Myocyte (in vitro differentiated cells): ENCODE data around the gene CACUL1. TPM values are rescaled to one million over a fixed set of nuclear protein-coding genes. Genes with fewer than 3 reads are reported as not detected.
A peak's percentile ranks its signal among the peaks of the same experiment; 100 is the strongest.
"Not testable (repeated sequence)": the region's sequence is repeated elsewhere in the genome, so short reads cannot be mapped to it uniquely, and the experiment has no call there.

ENCODE experiments used
- DNase-seq: peaks from one replicate; pipeline ENCODE4 v3.0.0-alpha.2; 2012; ENCODE audit warnings: low read depth
- total RNA-seq: library from RNA; depleted of rRNA; stranded (reverse); fragments of >200 nt; gene quantifications from 2 replicates; pipeline ENCODE4 v1.2.3, GENCODE V29; 2014

Gene CACUL1
- total RNA-seq, 1 donor from 2014 or later, result 42.4 TPM

GRCh38 chr10:118768041-118768919, 13.5 kb upstream of the CACUL1 start:
- no peak for DNase-seq

- no peak for DNase-seq
Observed at GRCh38 chr10:118767297-118768040, 12.7 kb upstream of the CACUL1 start.

GRCh38 chr10:118764195-118764594, 9.4 kb upstream of the CACUL1 start:
- DNase-seq, result no peak

- peak; percentile 34 for DNase-seq
Observed at GRCh38 chr10:118763202-118763988, 8.6 kb upstream of the CACUL1 start.

DNA sequence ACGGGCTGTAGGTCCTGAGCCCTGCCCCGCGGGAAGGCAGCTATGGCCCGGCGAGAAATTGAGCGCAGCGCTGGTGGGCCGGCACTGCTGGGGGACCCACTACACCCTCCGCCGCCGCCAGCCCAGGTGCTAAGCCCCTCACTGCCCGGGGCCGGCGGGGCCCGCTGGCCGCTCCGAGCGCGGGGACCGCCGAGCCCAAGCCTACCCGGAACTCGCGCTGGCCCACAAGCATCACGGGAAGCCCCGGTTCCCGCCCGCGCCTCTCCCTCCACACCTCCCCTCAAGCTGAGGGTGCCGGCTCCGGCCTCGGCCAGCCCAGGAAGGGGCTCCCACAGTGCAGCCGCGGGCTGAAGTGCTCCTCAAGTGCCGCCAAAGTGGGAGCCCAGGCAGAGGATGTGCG, 5.5 kb upstream of the CACUL1 start:
- DNase-seq, result no peak

DNA sequence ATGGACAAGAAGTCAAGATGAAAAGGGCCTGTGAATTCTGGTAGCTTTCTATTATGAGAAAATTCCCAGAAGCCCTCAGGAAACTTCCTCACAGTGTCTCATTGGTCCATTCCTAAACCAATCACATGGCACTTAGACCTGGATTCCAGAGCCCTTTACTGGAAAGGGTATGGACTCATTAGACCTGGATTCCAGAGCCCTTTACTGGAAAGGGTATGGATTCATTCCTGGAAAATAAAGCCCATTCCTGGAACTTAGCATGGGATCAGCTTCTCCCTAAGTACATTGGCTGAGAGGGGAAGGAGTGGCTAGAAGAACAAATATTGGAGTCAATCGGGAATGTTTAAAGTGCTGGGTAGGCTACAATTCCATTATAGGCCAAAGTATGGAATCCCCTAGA, 3.7 kb upstream of the CACUL1 start:
- no peak for DNase-seq

DNA sequence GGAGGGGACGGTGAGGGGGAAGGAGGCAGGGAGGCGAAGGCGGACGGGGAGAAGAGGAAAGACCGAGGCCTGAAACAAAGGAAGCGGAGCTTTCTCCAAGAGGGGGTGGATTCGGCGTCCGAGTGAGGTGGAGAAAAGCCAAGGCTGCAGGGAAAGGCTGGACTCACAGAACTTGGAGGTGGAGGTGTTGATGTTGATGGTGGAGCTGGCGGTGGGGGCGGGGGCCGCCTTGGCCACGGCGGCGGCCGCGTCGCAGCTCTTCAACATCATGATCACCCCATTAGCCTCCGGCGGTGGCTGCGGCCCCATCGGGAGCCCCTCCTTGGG, 578 bp downstream of the CACUL1 start:
- no peak for DNase-seq

DNA sequence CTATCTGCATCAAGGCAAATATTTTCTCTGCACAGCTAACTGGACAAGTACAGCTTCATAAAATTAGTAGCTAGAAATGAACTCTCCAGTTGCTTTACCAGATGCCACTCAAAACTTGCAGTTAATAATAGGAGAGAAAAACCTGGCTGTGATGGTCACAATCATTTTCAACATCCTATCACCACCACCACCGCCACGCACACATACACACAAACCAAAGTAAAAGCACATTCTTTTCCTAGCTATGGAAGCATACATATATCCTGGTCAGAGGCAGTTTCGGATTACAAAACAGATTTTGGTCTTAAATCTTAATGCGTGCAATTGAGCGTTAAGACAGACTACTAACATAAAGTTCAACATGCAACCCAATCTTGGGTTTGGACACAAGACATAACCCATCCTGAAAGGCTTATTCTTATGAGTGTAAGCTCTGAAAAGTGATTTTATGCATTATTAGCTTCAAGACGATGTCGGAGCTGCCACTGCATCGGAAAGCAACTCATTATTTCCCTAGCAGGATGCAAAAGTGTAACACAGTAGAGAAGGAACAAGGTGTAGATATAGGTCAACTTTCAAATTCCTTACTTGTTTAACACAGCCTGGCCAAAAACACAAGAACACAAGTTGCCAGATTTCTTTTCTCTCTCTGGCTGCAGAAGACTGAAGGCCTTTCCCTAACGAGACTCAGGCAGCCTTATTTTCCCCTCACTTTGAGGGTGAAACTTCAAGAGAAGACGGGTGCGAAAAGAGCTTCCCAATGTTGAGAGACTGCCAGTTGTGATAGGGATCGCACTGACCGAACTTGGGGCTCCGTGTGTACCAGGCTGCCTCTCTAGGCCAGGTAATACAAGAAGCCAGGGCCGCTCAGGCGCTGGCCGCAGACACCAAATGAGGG, 1.2 kb downstream of the CACUL1 start:
- DNase-seq, result peak; percentile 47

DNA sequence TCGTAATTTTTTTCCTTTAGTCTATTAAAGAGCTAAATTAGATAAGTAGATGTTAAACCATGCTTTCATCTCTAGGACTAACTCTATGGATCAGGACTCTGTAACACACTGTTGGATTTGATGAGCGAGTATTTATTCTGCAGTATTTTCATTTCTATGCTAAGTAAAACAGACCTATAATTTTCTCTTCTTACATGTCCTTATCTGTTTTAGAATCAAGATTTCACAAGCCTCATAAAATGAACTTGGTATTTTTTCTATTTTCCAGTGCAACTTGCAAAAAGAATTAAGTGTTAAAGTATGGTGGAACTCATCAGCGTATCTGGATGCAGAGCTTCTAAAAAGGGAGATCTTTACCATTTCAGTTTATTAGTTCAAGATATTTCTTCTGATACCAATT, 2.4 kb downstream of the CACUL1 start:
- DNase-seq, result no peak

DNA sequence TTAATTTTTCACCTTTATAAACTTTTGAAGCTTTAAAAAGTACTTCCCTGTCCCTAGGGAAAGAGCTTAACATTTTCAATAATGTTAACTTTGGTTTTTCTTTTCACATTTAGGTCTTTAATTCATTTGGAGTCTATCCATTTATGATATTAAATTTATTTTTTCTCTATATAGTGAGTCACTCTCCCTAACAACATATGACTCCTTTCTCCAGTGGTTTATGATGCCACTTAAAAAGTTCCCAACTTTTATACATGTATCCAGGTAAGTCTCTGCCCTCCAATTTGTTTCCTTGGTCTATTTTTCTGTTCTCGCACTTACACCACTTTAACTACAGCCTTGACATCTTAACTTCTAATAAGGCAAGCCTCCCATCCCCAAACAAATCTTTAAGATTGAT, 3.5 kb downstream of the CACUL1 start:
- no peak for DNase-seq

DNA sequence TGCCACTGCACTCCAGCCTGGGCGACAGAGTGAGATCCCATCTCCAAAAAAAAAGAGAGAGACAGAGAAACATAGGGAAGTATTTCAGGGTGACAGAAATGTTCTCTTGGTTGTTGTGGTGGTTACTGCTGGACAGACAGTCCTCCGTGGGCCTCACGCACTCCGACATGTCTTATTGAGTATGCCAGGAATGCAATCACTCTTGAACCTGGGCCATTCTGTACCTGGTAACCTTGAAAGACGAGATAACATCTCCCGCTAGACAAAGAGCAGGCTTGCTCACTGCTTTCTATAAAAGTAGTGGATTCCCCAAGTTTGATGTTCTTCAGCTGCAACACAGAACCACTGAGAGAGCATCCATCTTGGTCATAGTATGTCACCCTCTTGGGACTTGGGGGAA, 6.7 kb downstream of the CACUL1 start:
- no peak for DNase-seq

DNA sequence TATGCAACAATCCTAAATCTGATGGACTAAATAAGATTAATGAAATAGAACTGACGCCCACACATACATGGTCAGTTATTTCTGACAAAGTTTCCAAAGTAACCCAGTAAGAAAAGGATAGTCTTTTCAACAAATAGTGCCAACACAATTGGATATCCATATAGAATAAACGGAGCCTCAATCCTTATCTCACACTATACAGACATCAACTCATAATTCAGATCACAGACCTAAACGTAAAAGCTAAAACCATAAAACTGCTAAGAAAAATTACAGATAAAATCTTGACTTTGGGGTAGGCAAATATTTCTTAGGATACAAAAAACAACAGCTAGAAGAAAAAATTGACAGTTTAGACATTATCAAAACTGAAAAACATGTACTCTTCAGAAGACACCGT, 8.5 kb downstream of the CACUL1 start:
- no peak for DNase-seq

DNA sequence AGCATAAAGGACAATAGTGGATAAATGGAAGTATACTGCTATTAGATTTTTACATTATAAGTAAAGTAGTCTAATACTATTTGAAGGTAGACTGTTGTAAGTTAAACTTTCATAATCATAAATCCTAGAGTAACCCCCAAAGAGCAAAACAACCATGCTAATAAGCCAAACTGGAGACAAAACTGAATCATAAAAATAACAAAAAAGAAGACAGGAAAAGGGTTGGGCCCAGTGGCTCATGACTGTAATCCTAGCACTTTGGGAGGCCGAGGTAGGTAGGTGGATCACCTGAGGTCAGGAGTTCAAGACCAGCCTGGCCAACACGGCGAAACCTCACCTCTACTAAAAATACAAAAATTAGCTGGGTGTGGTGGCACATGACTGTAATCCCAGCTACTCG, 9.7 kb downstream of the CACUL1 start:
- no peak for DNase-seq

DNA sequence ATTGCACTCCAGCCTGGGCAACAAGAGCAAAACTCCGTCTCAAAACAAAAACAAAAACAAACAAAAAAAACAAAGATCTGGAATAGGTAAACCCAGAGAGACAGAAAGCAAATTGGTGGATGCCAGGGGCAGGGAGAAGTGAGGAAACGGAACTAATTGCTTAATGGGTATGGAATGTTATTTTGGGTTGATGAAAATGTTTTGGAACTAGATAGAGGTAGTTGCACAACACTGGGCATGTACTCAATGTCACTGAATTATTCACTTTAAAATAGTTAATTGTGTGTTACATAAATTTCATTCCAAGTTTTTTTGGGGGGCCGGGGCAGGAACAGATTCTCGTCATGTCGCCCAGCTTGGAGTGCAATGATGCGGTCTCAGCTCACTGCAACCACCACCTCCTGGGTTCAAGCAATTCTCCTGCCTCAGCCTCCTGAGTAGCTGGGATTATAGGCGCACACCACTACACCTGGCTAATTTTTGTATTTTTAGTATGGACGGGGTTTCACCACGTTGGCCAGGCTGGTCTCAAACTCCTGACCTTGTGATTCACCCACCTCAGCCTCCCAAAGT, 10.3 kb downstream of the CACUL1 start:
- DNase-seq, result not testable (repeated sequence)

DNA sequence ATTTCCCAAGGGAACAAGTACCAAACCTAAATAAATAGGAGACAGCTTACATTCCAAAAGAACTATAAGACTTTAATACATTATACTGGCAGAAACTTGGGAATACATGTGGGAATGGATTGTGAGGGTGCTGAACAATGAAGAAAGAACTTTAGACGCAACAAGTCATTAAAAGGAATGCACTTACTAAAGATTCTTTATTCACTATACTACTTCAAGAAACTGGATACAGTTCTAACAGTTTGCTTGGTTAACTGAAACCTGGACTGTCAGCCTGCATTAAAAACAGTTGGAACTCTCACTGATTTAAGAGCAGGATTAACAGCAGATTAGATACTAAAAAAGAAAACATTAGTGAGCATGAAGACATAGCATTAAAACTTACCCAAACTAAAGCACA, 12.0 kb downstream of the CACUL1 start:
- no peak for DNase-seq

DNA sequence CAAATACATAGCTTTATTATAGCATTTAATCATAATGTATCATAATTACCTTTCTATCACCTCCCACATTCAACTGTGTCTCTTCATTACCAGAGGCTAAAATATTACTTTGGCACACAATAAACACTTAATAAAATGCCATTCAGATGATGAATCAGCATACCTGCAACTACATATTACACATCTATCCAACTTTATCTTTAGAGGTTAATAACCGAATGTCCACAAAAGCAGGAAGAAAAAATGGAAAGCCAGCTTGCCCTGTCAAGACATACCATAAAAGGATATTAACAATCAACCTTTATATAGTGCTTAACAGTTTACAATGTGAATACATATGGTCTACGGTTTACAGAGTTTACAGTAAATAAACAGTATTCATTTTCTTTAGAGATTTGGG, 12.7 kb downstream of the CACUL1 start:
- DNase-seq, result no peak

DNA sequence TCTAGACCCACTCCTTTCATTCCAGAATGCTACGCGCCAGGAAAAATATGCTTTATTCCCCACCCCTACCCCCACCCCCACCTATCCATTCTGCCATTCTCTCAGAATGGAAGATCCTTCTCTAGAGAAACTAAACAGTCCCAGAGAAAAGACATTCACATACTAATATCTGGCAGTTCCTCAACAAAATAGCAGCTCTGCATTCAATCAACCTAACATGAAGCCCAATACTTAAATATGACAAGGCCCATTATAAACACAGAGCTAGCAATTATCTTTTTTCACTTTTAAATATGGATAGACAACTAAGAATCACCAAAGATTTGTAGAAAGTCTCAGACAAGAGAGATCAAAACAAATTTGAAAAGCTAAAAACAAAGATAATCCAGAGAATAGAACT, 16.4 kb downstream of the CACUL1 start:
- DNase-seq, result no peak

DNA sequence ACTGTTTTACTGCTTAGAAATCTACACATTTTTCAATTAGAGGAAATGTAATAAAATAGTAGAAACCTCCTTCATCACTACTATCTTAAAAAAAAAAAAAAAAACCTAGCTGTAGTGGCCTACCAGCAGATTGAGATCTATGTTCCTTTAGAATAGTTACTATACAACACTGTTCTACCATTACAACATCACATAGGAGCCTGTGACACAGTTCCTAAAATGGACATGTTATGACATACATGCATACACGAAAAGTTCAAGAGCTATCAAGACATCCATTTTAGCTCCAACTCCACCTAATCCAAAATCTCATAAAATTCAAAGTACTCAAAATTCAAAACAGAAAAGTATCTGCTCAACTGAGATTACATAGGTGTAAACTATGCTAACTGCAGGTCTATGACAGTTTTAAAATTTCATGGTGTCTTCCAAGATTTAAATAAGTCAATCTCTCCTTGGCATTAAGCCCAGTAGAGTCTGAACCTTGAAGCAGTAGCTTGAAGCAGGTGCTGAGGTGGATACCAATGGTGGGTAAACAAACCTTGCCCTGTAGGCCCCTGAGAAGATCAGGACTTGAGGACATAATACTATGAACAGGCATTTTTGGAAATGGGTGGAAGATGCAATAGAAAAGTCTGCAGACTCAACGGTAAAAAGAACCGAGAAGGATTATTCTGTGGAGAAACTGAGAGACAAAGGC, 17.0 kb downstream of the CACUL1 start:
- no peak for DNase-seq

DNA sequence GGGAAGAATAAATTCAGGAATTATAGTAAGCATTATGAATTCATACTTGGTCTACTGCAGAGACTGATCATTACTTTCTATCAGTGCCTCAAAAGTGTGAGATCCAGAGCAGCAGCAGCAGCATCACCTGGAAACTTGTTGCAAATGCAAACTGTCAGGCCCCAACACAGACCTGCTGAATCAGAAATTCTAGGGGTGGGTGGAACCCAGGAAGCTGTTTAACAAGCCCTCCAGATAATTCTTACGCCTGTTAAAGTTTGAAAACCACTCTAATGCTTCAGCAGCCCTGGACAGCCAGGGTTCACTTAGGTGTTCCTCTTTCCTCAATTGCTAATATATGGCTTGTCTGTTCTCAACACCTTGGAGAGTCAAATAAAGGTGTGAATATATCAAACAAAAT, 19.5 kb downstream of the CACUL1 start:
- DNase-seq, result no peak

DNA sequence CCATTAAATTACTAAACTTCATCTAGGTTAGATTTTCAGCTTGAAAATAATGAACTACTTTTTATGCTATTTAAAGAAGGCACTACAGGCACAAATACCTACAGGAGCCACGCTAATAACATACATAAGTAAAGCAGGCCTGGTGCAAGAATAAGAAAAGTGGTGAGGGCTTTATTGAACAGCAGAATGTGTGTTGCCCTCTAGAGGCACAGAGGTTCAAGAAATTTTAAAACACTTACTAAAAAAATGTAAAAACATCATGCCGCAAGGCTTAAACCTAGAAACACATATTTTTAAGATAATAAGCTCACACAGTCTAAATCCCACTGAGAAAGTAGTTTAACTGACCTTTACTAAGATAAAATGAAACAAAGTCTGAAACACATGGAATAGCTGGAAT, 20.3 kb downstream of the CACUL1 start:
- no peak for DNase-seq
